SU-DHL-6 (cell line): ENCODE results near the gene GJA9.
A peak's percentile ranks its signal among the peaks of the same experiment; 100 is the strongest.

Experiments
- H2AFZ ChIP-seq: fragments of 200-600 bp; sonication (generic); 2 replicates; pipeline ENCODE4 v1.6.1; 2014; ENCODE audit warnings: low read depth, mild to moderate bottlenecking, moderate library complexity, mixed read lengths, antibody characterized with exemption, low read length; ENCODE audit not compliant: severe bottlenecking
- H3F3A ChIP-seq: fragments of 200-600 bp; shearing (Covaris generic); 2 replicates; pipeline ENCODE4 v1.6.0; 2016; ENCODE audit warnings: antibody characterized with exemption, mild to moderate bottlenecking; ENCODE audit not compliant: insufficient read depth
- H3K27ac ChIP-seq: fragments of 200-600 bp; sonication (generic); 2 replicates; pipeline ENCODE4 v1.5.1; 2016; ENCODE audit warnings: low read depth, mild to moderate bottlenecking, low read length, moderate library complexity, mixed read lengths
- H3K27me3 ChIP-seq: fragments of 200-600 bp; sonication (generic), shearing (Covaris generic); 2 replicates; pipeline ENCODE4 v1.6.0; 2014; ENCODE audit warnings: mild to moderate bottlenecking, low read length
- H3K36me3 ChIP-seq: fragments of 200-600 bp; sonication (generic); 2 replicates; pipeline ENCODE4 v1.6.1; 2014; ENCODE audit warnings: mild to moderate bottlenecking, low read length, mixed read lengths
- H3K4me2 ChIP-seq: fragments of 300-600, 200-600 bp; shearing (Covaris generic), sonication (generic); 2 replicates; pipeline ENCODE4 v1.6.0; 2014; ENCODE audit warnings: low read length, low read depth, mild to moderate bottlenecking; ENCODE audit not compliant: poor library complexity, severe bottlenecking
- H3K4me3 ChIP-seq: fragments of 200-600 bp; sonication (generic); 2 replicates; pipeline ENCODE4 v1.5.1; 2014; ENCODE audit warnings: antibody characterized with exemption, low read length, mild to moderate bottlenecking, mixed read lengths; ENCODE audit not compliant: insufficient read depth, poor library complexity, severe bottlenecking
- H3K79me2 ChIP-seq: fragments of 200-600 bp; sonication (generic); 2 replicates; pipeline ENCODE4 v1.6.1; 2014; ENCODE audit warnings: mild to moderate bottlenecking, low read length, moderate library complexity; ENCODE audit not compliant: insufficient read depth
- H3K9ac ChIP-seq: fragments of 200-600 bp; sonication (generic); 2 replicates; pipeline ENCODE4 v1.7.0; 2014; ENCODE audit warnings: mild to moderate bottlenecking, low read length
- H3K9me2 ChIP-seq: fragments of 200-600 bp; sonication (generic); replicated peaks from 2 replicates; pipeline ENCODE4 v1.6.1; 2014; ENCODE audit warnings: low read length; ENCODE audit not compliant: insufficient read depth
- H3K9me3 ChIP-seq: fragments of 200-600 bp; sonication (generic); 2 replicates; pipeline ENCODE4 v1.6.1; 2014; ENCODE audit warnings: low read length, mixed read lengths; ENCODE audit not compliant: insufficient read depth
- H4K20me1 ChIP-seq: fragments of 200-600 bp; sonication (generic); 2 replicates; pipeline ENCODE4 v1.6.1; 2014; ENCODE audit warnings: low read depth, mild to moderate bottlenecking, antibody characterized with exemption, low read length, moderate library complexity, mixed read lengths
- EZH2phosphoT487 ChIP-seq: fragments of 200-600 bp; sonication (generic), shearing (Covaris generic); conservative IDR thresholded peaks from 2 replicates; pipeline ENCODE4 v1.6.1; 2018; ENCODE audit warnings: mild to moderate bottlenecking, antibody characterized with exemption, low read length, moderate library complexity, mixed read lengths
- TF ChIP-seq, protein P1 (sequence below): fragments of 200-600 bp; sonication (generic); IDR thresholded peaks from one replicate; pipeline ENCODE4 v1.5.1; 2017; ENCODE audit warnings: antibody characterized with exemption, mild to moderate bottlenecking, low read length, moderate library complexity; ENCODE audit not compliant: insufficient read depth, poor library complexity, severe bottlenecking

The GJA9 gene

DNA sequence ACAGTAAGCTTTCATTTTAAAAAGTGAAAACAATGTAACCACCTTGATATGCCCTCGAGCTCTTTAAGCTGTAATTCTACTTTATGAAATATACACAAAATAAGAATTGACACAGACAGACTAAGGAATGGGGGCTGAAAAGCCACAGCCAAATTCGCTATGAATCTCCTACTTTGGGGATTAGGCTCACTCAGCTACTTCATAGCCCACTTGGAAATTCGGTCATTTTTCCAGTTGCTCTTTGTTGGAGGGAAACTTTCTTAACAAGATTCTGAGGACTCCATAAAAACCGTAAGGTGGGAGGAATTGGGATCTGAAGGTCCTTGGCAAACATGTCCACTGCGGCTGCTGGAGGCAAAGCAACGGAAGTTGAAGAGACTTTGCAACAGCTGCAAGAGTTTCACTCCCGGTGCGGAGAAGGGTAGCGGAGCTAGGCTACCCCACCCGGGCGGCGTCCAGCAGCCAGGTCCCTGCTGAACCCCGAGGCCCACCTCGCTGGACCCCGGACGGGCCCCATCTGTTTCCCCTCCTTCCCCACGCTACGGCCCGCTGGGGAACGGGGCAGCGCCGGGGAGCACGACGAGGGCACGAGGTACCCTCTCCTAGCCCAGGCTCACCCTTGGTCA is 8.9 kb downstream of the GJA9 start:
- no peaks in the 10 kb centered on the region; the same call in 1 of the 2 replicates for H4K20me1 ChIP-seq

DNA sequence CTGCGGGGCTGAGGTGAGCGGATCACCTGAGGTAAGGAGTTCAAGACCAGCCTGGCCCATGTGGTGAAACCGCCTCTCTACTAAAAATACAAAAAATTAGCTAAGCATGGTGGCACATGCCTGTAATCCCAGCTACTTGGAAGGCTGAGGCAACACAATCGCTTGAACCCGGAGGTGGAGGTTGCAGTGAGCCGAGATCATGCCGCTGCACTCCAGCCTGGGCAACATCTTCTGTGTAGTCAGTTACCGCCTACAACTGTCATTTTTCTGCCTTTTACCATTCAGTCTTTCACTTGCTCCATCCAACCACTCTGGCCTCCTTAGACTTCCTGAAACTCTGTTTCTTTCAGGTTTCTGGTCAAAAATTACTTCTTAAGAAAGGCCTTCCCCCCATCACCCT is 10.4 kb downstream of the GJA9 start:
- peak overlapping the region; percentile 93 for H3K4me2 ChIP-seq

More for the DNA sequence above, 8.9 kb downstream of the GJA9 start:
- Histone ChIP-seq H3K27me3 (no peaks in the 10 kb centered on the region), H3F3A (no peaks in the 10 kb centered on the region; the same call in 1 of the 2 replicates), H3K4me3 (peak overlapping the region; percentile 92), H3K79me2 (peaks cover 19% of the 10 kb centered on the region; the same call in 1 of the 2 replicates), H3K36me3 (no peaks in the 10 kb centered on the region), H3K9me3 (no peaks in the 10 kb centered on the region), H3K9me2 (no peaks in the 10 kb centered on the region), H2AFZ (peak overlapping the region; percentile 87), H3K9ac (peak overlapping the region; percentile 92), H3K4me2 (peak overlapping the region; percentile 93), H3K27ac (no peak overlapping the region; the same call in 1 of the 2 replicates)
- TF ChIP-seq EZH2phosphoT487: no peak
- TF ChIP-seq, protein P1, sequence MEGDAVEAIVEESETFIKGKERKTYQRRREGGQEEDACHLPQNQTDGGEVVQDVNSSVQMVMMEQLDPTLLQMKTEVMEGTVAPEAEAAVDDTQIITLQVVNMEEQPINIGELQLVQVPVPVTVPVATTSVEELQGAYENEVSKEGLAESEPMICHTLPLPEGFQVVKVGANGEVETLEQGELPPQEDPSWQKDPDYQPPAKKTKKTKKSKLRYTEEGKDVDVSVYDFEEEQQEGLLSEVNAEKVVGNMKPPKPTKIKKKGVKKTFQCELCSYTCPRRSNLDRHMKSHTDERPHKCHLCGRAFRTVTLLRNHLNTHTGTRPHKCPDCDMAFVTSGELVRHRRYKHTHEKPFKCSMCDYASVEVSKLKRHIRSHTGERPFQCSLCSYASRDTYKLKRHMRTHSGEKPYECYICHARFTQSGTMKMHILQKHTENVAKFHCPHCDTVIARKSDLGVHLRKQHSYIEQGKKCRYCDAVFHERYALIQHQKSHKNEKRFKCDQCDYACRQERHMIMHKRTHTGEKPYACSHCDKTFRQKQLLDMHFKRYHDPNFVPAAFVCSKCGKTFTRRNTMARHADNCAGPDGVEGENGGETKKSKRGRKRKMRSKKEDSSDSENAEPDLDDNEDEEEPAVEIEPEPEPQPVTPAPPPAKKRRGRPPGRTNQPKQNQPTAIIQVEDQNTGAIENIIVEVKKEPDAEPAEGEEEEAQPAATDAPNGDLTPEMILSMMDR: no peak

DNA sequence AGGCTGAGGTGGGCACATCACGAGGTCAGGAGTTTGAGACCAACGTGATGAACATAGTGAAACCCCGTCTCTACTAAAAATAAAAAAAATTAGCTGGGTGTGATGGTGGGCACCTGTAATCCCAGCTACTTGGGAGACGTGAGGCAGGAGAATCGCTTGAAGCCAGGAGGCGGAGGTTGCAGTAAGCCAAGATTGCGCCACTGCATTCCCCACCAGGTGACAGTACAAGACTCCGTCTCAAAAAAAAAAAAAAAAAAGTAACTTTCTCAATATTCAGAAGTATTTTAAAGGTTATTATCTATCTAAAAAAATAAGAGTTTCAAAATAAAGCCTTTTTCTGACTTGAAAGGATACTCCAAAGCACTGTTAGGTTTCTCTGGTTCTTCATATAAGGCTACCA is 14.2 kb downstream of the GJA9 start:
- no peak overlapping the region for H3K4me2 ChIP-seq
- H3K36me3 ChIP-seq: peaks cover 8% of the 10 kb centered on the region; the same call in 1 of the 2 replicates
- H3F3A ChIP-seq: peaks cover 3% of the 10 kb centered on the region; the same call in 1 of the 2 replicates
- no peaks in the 10 kb centered on the region for H3K9me3 ChIP-seq
- H3K9ac ChIP-seq: no peak overlapping the region
- H3K27me3 ChIP-seq: no peaks in the 10 kb centered on the region
- no peak overlapping the region for H3K27ac ChIP-seq
- no peak overlapping the region for H2AFZ ChIP-seq
- no peaks in the 10 kb centered on the region for H3K9me2 ChIP-seq
- no peaks in the 10 kb centered on the region; the same call in 1 of the 2 replicates for H4K20me1 ChIP-seq
- H3K4me3 ChIP-seq: no peak overlapping the region
- peaks cover 22% of the 10 kb centered on the region; the same call in 1 of the 2 replicates for H3K79me2 ChIP-seq
- TF ChIP-seq, protein P1: no peak
- no peak for TF ChIP-seq EZH2phosphoT487

More for the DNA sequence above, 10.4 kb downstream of the GJA9 start:
- Histone ChIP-seq H3F3A (no peaks in the 10 kb centered on the region; the same call in 1 of the 2 replicates), H3K4me3 (no peak overlapping the region), H3K79me2 (peaks cover 28% of the 10 kb centered on the region; the same call in 1 of the 2 replicates), H3K9me3 (no peaks in the 10 kb centered on the region), H3K27me3 (no peaks in the 10 kb centered on the region), H3K36me3 (no peaks in the 10 kb centered on the region), H2AFZ (no peak overlapping the region), H4K20me1 (no peaks in the 10 kb centered on the region; the same call in 1 of the 2 replicates), H3K9me2 (no peaks in the 10 kb centered on the region), H3K27ac (no peak overlapping the region), H3K9ac (no peak overlapping the region)
- TF ChIP-seq, protein P1: no peak
- no peak for TF ChIP-seq EZH2phosphoT487
